ENCODE data around the gene COQ8A.

DNA sequence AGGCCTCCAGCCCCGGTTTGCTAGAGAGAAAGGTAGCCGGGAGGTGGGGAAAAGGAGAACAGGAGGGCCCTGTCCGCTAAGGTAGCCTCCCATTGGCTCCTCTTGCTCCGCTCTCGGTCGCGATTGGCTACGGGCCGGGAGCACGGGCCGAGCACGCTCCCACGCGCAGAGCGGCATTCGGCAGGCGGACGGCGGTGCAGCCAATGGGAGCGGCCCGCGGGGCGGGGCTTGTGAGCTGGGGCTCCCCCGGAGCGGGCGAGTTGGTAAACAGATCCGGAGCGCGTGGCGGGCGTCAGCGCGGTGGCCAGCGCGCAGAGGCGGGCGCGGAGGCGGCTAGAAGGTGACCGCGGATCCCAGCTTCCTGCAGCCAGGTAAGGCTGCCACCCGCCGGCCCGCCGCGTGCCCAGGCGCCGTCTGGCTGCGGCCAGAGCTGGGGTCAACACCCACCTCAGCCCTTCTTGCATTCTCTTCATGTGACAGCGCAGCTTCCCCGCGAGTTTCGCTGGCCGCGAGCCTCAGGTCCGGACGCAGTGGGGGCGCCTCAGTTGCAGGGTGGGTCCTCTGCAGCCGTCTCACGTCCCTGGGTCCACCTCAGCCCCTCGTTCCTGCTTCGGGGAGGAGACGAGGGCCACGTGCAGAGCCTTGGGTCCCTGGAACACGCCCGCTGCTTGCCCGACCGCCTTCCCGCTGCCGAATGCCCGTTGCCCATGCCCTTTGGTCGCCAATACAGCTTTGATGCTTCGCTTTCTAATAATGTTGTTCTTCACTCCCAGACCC is at the start of gene COQ8A:
- TF ChIP-seq YY1 (IDR thresholded peaks at IDR 0.05; ENCODE audit: insufficient read depth, insufficient read length) (no peak), SUZ12 (IDR thresholded peaks at IDR 0.05; ENCODE audit: extremely low read depth, insufficient read depth, insufficient read length) (no peak)
